SK-N-SH (cell line): ENCODE measurements around the gene RANGAP1. TPM values are rescaled to one million over a fixed set of nuclear protein-coding genes. Genes with fewer than 3 reads are reported as not detected.

Experiments
- CTCF ChIA-PET: fragments of 300-600, 350-600 bp; formaldehyde crosslinking; extraction: SDS; loops from one replicate; lab custom pipeline; 2021; lab: Yijun Ruan, JAX
- POLR2A ChIA-PET: fragments of 350-600 bp; sonication (Branson Sonifier 250); formaldehyde crosslinking; extraction: SDS; loops from one replicate; lab custom pipeline; 2020; ENCODE audit warnings: antibody characterized with exemption, inconsistent platforms; lab: Yijun Ruan, JAX
- DNase-seq: peaks from one replicate; pipeline ENCODE4 v3.0.0; 2012
- H2AFZ ChIP-seq: fragments of 200-600 bp; sonication (generic); 2 replicates; pipeline ENCODE4 v1.8.1; 2016; ENCODE audit warnings: antibody characterized with exemption, mild to moderate bottlenecking, low read depth
- H3F3A ChIP-seq: fragments of 200-600 bp; sonication (generic); replicated peaks from 2 replicates; pipeline ENCODE3; 2016; ENCODE audit warnings: antibody characterized with exemption, mild to moderate bottlenecking; ENCODE audit not compliant: insufficient read depth
- H3K27ac ChIP-seq, 2 experiments: fragments of 200-500 bp in 1 of 2; fragments of 200-600 bp in 1 of 2; sonication (Bioruptor generic) in 1 of 2; sonication (generic), shearing (Covaris generic) in 1 of 2; 2 replicates each; pipeline versions ENCODE4 v1.5.1 to v1.6.1; 2014 to 2016; ENCODE audit warnings: low read depth in 2 of 2, inconsistent platforms in 1 of 2, low read length in 1 of 2, mild to moderate bottlenecking in 1 of 2, mixed read lengths in 1 of 2
- H3K27me3 ChIP-seq: fragments of 200-600 bp; sonication (generic), shearing (Covaris generic); 2 replicates; pipeline ENCODE4 v1.6.1; 2016; ENCODE audit warnings: mixed run types; ENCODE audit not compliant: insufficient read depth
- H3K36me3 ChIP-seq, 2 experiments: fragments of 200-500 bp in 1 of 2; fragments of 200-600 bp in 1 of 2; sonication (Bioruptor generic) in 1 of 2; sonication (generic) in 1 of 2; replicated peaks in 1 of 2; 2 replicates each; pipeline versions ENCODE3 to v1.5.1; 2014 to 2016; ENCODE audit warnings: low read length in 1 of 2, mild to moderate bottlenecking in 1 of 2; ENCODE audit not compliant: insufficient read depth in 2 of 2, control insufficient read depth in 1 of 2
- H3K4me1 ChIP-seq, 2 experiments: fragments of 200-500 bp in 1 of 2; fragments of 200-600 bp in 1 of 2; sonication (Bioruptor generic) in 1 of 2; sonication (generic), shearing (Covaris generic) in 1 of 2; 2 replicates each; pipeline versions ENCODE4 v1.5.1 to v1.6.1; 2014 to 2016; ENCODE audit warnings: low read depth in 1 of 2, low read length in 1 of 2, mixed run types in 1 of 2; ENCODE audit not compliant: insufficient read depth in 2 of 2, control insufficient read depth in 1 of 2
- H3K4me2 ChIP-seq: fragments of 200-600 bp; sonication (generic), shearing (Covaris generic); 2 replicates; pipeline ENCODE4 v1.6.1; 2017; ENCODE audit warnings: mixed run types
- H3K4me3 ChIP-seq, 2 experiments: fragments of 200-500 bp in 1 of 2; fragments of 200-600 bp in 1 of 2; sonication (Bioruptor generic) in 1 of 2; sonication (generic), shearing (Covaris generic) in 1 of 2; 2 replicates each; pipeline versions ENCODE4 v1.5.1 to v1.8.1; 2014 to 2016; ENCODE audit warnings: low read depth in 2 of 2, inconsistent platforms in 1 of 2, low read length in 1 of 2, mild to moderate bottlenecking in 1 of 2, mixed read lengths in 1 of 2, moderate library complexity in 1 of 2
- H3K79me2 ChIP-seq: fragments of 200-600 bp; sonication (generic); 2 replicates; pipeline ENCODE4 v1.8.1; 2017; ENCODE audit warnings: mild to moderate bottlenecking; ENCODE audit not compliant: insufficient read depth
- H3K9ac ChIP-seq: fragments of 200-600 bp; sonication (generic); 2 replicates; pipeline ENCODE4 v1.6.1; 2017; ENCODE audit warnings: mixed run types
- H3K9me2 ChIP-seq: fragments of 200-600 bp; sonication (generic); 2 replicates; pipeline ENCODE4 v1.6.1; 2017; ENCODE audit warnings: mixed run types
- H3K9me3 ChIP-seq: fragments of 200-600 bp; sonication (generic); 2 replicates; pipeline ENCODE4 v1.6.1; 2017; ENCODE audit warnings: mixed run types, mild to moderate bottlenecking, moderate library complexity
- H4K20me1 ChIP-seq: fragments of 200-600 bp; sonication (generic); 2 replicates; pipeline ENCODE4 v1.6.1; 2017; ENCODE audit warnings: mild to moderate bottlenecking, mixed run types; ENCODE audit not compliant: insufficient read depth
- FOXM1 ChIP-seq: IDR thresholded peaks from 2 replicates; pipeline ENCODE4 v1.4.0; 2012; ENCODE audit warnings: low read depth, mild to moderate bottlenecking
- GABPA ChIP-seq: IDR thresholded peaks from 2 replicates; pipeline ENCODE4 v1.4.0; 2012; ENCODE audit warnings: low read depth, mild to moderate bottlenecking
- GATA2 ChIP-seq: sonication (generic); formaldehyde crosslinking; IDR thresholded peaks from 2 replicates; pipeline ENCODE4 v1.5.0; 2020; ENCODE audit warnings: mild to moderate bottlenecking, missing genetic modification reagents
- MXI1 ChIP-seq: IDR thresholded peaks from 2 replicates; pipeline ENCODE4 v1.6.1; 2012; ENCODE audit warnings: mild to moderate bottlenecking, low read depth, low read length, improper control_type of control experiment
- NRF1 ChIP-seq: IDR thresholded peaks from 2 replicates; pipeline ENCODE4 v1.6.1; 2012; ENCODE audit warnings: low read depth, mild to moderate bottlenecking, low read length
- POLR2AphosphoS5 ChIP-seq: IDR thresholded peaks from 2 replicates; pipeline ENCODE4 v1.6.1; 2012; ENCODE audit warnings: low read depth, low read length
- SIN3A ChIP-seq: IDR thresholded peaks from 2 replicates; pipeline ENCODE4 v1.6.1; 2012; ENCODE audit warnings: low read depth, mild to moderate bottlenecking, low read length, moderate library complexity, borderline replicate concordance
- YY1 ChIP-seq: IDR thresholded peaks from 2 replicates; pipeline ENCODE4 v1.4.0; 2012; ENCODE audit warnings: low read depth, mild to moderate bottlenecking
- WGBS: methylation state at CpG from one replicate; pipeline ENCODE4 v1.1.6; 2017; ENCODE audit warnings: low lambda C conversion rate; 5-methylcytosine and 5-hydroxymethylcytosine counted together
- polyA plus RNA-seq, 3 experiments: library from polyadenylated mRNA; depleted of rRNA; stranded (reverse); fragments of >200 nt; gene quantifications; 2 replicates each; pipeline ENCODE4 v1.2.3, GENCODE V29; 2012
- TF ChIP-seq, protein P1 (sequence below): fragments of 150-350 bp; IDR thresholded peaks from 2 replicates; pipeline ENCODE4 v1.6.1; 2017; ENCODE audit warnings: antibody characterized with exemption, low read length, low read depth, borderline replicate concordance
- TF ChIP-seq, protein P2 (sequence below): IDR thresholded peaks from 2 replicates; pipeline ENCODE4 v1.4.0; 2012; ENCODE audit warnings: low read depth
- TF ChIP-seq, protein P3 (sequence below): fragments of 150-350 bp; IDR thresholded peaks from 2 replicates; pipeline ENCODE4 v1.6.1; 2016; ENCODE audit warnings: mild to moderate bottlenecking, low read depth, low read length
- TF ChIP-seq, protein P4 (sequence below): IDR thresholded peaks from 2 replicates; pipeline ENCODE4; 2012
- TF ChIP-seq, protein P5 (sequence below): fragments of 200-600 bp; sonication (generic); IDR thresholded peaks from 2 replicates; pipeline ENCODE4 v1.6.1; 2017; ENCODE audit warnings: antibody characterized with exemption, mild to moderate bottlenecking, moderate library complexity

The RANGAP1 gene
- polyA plus RNA-seq, 1 of the 3 experiments (the other 2 are of a cell fraction): 67.1 TPM

DNA sequence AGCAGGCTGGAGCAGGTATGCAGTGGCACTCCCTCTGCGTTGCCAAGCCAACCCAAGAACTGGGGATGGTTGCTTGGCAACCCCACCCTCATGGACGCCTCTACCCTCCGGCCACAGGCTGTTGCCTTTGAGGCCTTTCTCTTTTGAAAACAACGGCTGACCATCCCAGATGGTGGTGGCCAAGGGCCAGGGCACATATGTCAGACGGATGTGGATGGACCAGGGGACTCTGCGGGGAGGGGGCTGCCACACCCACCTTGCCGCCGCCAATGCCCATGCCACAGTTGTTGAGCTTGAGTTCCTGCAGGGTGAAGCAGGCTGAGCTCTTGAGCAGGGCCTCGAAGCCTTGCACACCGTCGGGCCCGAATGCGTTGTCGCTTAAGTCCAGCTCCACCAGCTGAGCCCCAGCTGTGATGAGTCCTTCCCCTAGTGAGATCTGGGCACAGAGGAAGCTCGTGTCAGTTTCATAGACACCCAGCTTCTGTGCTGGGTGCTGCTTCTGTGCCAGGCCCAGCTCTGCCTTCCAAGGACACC is 21.5 kb downstream of the RANGAP1 start:
- no peak overlapping the region for H3K9ac ChIP-seq

DNA sequence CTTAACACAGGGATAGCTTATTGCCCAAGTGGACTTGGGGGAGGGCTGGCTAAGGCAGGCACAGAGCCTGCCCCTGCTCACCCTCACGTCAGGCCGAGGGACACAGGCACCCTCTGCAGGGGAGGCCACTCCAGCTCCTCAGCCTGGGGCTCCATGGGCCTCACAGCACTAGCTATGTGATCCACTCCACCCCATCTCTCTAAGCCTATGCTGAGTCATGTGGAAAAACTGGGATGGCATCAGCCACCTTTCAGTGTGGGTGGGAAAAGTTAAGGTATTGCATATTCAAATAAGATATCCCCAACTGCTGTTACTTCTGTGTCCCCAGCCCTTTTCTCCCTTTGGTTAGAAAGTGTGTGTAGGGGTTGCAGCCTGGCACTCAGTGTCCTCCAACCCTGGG is 22.3 kb downstream of the RANGAP1 start:
- Histone ChIP-seq H3K4me1 (no peaks in the 10 kb centered on the region), H3K9me2 (no peaks in the 10 kb centered on the region), H3K27ac (no peak overlapping the region), H4K20me1 (no peaks in the 10 kb centered on the region), H3K9ac (no peak overlapping the region), H3K4me3 (no peak overlapping the region), H3K36me3 (peaks cover 3 to 38% of the 10 kb centered on the region in 2 experiments), H3K27me3 (no peaks in the 10 kb centered on the region), H3K4me2 (no peak overlapping the region), H2AFZ (no peak overlapping the region), H3K79me2 (peaks cover 4% of the 10 kb centered on the region; the same call in 1 of the 2 replicates), H3F3A (no peaks in the 10 kb centered on the region), H3K9me3 (no peaks in the 10 kb centered on the region)
- no CpG with 5 or more reads among the region's 2 CpGs for WGBS
- TF ChIP-seq, protein P1, sequence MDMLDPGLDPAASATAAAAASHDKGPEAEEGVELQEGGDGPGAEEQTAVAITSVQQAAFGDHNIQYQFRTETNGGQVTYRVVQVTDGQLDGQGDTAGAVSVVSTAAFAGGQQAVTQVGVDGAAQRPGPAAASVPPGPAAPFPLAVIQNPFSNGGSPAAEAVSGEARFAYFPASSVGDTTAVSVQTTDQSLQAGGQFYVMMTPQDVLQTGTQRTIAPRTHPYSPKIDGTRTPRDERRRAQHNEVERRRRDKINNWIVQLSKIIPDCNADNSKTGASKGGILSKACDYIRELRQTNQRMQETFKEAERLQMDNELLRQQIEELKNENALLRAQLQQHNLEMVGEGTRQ: no peak
- TF ChIP-seq FOXM1 (no peak), NRF1 (no peak), MXI1 (no peak), POLR2AphosphoS5 (no peak), GATA2 (no peak), SIN3A (no peak)
- TF ChIP-seq, protein P2, sequence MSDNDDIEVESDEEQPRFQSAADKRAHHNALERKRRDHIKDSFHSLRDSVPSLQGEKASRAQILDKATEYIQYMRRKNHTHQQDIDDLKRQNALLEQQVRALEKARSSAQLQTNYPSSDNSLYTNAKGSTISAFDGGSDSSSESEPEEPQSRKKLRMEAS: no peak
- TF ChIP-seq, protein P3, sequence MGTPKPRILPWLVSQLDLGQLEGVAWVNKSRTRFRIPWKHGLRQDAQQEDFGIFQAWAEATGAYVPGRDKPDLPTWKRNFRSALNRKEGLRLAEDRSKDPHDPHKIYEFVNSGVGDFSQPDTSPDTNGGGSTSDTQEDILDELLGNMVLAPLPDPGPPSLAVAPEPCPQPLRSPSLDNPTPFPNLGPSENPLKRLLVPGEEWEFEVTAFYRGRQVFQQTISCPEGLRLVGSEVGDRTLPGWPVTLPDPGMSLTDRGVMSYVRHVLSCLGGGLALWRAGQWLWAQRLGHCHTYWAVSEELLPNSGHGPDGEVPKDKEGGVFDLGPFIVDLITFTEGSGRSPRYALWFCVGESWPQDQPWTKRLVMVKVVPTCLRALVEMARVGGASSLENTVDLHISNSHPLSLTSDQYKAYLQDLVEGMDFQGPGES: no peak
- no peak for DNase-seq
- ChIA-PET CTCF (no interaction called here), POLR2A (no interaction called here)

More for the DNA sequence above, 21.5 kb downstream of the RANGAP1 start:
- Histone ChIP-seq H3K4me2 (no peak overlapping the region), H3K9me3 (no peaks in the 10 kb centered on the region), H3K4me3 (no peak overlapping the region), H3K27ac (no peak overlapping the region), H2AFZ (no peak overlapping the region), H4K20me1 (no peaks in the 10 kb centered on the region), H3K27me3 (no peaks in the 10 kb centered on the region), H3K4me1 (no peaks in the 10 kb centered on the region), H3K36me3 (peaks cover 3 to 34% of the 10 kb centered on the region in 2 experiments), H3K79me2 (peaks cover 4% of the 10 kb centered on the region; the same call in 1 of the 2 replicates), H3K9me2 (no peaks in the 10 kb centered on the region), H3F3A (no peaks in the 10 kb centered on the region)
- ChIA-PET CTCF (no interaction called here), POLR2A (no interaction called here)
- DNase-seq: no peak
- WGBS: no CpG with 5 or more reads among the region's 15 CpGs
- TF ChIP-seq GABPA (no peak), POLR2AphosphoS5 (no peak), YY1 (no peak)
- TF ChIP-seq, protein P4, sequence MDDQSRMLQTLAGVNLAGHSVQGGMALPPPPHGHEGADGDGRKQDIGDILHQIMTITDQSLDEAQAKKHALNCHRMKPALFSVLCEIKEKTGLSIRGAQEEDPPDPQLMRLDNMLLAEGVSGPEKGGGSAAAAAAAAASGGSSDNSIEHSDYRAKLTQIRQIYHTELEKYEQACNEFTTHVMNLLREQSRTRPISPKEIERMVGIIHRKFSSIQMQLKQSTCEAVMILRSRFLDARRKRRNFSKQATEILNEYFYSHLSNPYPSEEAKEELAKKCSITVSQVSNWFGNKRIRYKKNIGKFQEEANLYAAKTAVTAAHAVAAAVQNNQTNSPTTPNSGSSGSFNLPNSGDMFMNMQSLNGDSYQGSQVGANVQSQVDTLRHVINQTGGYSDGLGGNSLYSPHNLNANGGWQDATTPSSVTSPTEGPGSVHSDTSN: no peak
- TF ChIP-seq, protein P5, sequence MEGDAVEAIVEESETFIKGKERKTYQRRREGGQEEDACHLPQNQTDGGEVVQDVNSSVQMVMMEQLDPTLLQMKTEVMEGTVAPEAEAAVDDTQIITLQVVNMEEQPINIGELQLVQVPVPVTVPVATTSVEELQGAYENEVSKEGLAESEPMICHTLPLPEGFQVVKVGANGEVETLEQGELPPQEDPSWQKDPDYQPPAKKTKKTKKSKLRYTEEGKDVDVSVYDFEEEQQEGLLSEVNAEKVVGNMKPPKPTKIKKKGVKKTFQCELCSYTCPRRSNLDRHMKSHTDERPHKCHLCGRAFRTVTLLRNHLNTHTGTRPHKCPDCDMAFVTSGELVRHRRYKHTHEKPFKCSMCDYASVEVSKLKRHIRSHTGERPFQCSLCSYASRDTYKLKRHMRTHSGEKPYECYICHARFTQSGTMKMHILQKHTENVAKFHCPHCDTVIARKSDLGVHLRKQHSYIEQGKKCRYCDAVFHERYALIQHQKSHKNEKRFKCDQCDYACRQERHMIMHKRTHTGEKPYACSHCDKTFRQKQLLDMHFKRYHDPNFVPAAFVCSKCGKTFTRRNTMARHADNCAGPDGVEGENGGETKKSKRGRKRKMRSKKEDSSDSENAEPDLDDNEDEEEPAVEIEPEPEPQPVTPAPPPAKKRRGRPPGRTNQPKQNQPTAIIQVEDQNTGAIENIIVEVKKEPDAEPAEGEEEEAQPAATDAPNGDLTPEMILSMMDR: no peak
- TF ChIP-seq, protein P2: no peak
